IMR-90 (cell line): ENCODE measurements around the gene SLC28A3. TPM values are rescaled to one million over a fixed set of nuclear protein-coding genes. Genes with fewer than 3 reads are reported as not detected.

Experiments
- ATAC-seq: fragments of 200-7000 bp; cut with Tn5 transposase; 2 replicates; pipeline ENCODE4 v1.9.1; 2020; ENCODE audit warnings: low read depth, mild to moderate bottlenecking, moderate library complexity
- BruUV-seq: library from RNA; stranded (reverse); fragments of 400-500 nt; replicated peaks from 2 replicates; lab custom pipeline; 2021; lab: Mats Ljungman, UMichigan
- CTCF ChIA-PET: fragments of 300-600 bp; formaldehyde crosslinking; extraction: SDS; loops from one replicate; lab custom pipeline; 2021; ENCODE audit warnings: antibody characterized with exemption; lab: Yijun Ruan, JAX
- POLR2A ChIA-PET: fragments of 300-600 bp; sonication (Branson Sonifier 250); formaldehyde crosslinking; loops from one replicate; lab custom pipeline; 2022; ENCODE audit warnings: antibody characterized with exemption; ENCODE audit not compliant: unreplicated experiment; lab: Charles Lee
- DNase-seq: peaks from one replicate; pipeline ENCODE4 v3.0.0; 2013
- H2AFZ ChIP-seq: replicated peaks from 2 replicates; pipeline ENCODE3; 2013; ENCODE audit warnings: low read length, mild to moderate bottlenecking; ENCODE audit not compliant: poor library complexity
- H2AK5ac ChIP-seq: 2 replicates; pipeline ENCODE4 v1.6.1; 2013; ENCODE audit warnings: low read depth, low read length, inconsistent platforms
- H2AK9ac ChIP-seq: replicated peaks from 2 replicates; pipeline ENCODE3; 2013; ENCODE audit warnings: mild to moderate bottlenecking, low read depth, low read length, moderate library complexity; ENCODE audit not compliant: poor library complexity
- H2BK120ac ChIP-seq: 2 replicates; pipeline ENCODE4 v1.6.1; 2013; ENCODE audit warnings: low read depth, low read length, inconsistent platforms
- H2BK15ac ChIP-seq: 3 replicates; pipeline ENCODE4 v1.6.1; 2013; ENCODE audit warnings: low read depth, low read length, inconsistent platforms
- H2BK20ac ChIP-seq: 2 replicates; pipeline ENCODE4 v1.6.1; 2013; ENCODE audit warnings: low read depth, mild to moderate bottlenecking, inconsistent platforms, low read length, moderate library complexity
- H2BK5ac ChIP-seq: 2 replicates; pipeline ENCODE4 v1.6.1; 2013; ENCODE audit warnings: mild to moderate bottlenecking, low read depth, low read length, inconsistent platforms; ENCODE audit not compliant: poor library complexity, severe bottlenecking
- H3K14ac ChIP-seq: replicated peaks from 2 replicates; pipeline ENCODE4 v1.6.1; 2013; ENCODE audit warnings: low read depth, low read length, inconsistent platforms
- H3K18ac ChIP-seq: 2 replicates; pipeline ENCODE4 v1.6.1; 2013; ENCODE audit warnings: low read depth, low read length, control low read depth
- H3K23ac ChIP-seq: 2 replicates; pipeline ENCODE4 v1.6.1; 2013; ENCODE audit warnings: low read depth, low read length, inconsistent platforms
- H3K27ac ChIP-seq: 2 replicates; pipeline ENCODE4 v1.5.1; 2013; ENCODE audit warnings: mild to moderate bottlenecking, control low read depth, low read length; ENCODE audit not compliant: insufficient read depth
- H3K27me3 ChIP-seq: 2 replicates; pipeline ENCODE4 v1.6.1; 2013; ENCODE audit warnings: low read length; ENCODE audit not compliant: control insufficient read depth, insufficient read depth
- H3K36me3 ChIP-seq: 2 replicates; pipeline ENCODE4 v1.6.1; 2013; ENCODE audit warnings: low read length, mixed read lengths; ENCODE audit not compliant: control insufficient read depth, insufficient read depth
- H3K4ac ChIP-seq: 2 replicates; pipeline ENCODE4 v1.6.1; 2013; ENCODE audit warnings: low read depth, low read length, inconsistent platforms
- H3K4me1 ChIP-seq: 2 replicates; pipeline ENCODE4 v1.6.1; 2013; ENCODE audit warnings: low read length, mixed read lengths; ENCODE audit not compliant: control insufficient read depth, insufficient read depth
- H3K4me2 ChIP-seq: 2 replicates; pipeline ENCODE4 v1.6.1; 2013; ENCODE audit warnings: low read depth, mild to moderate bottlenecking, control low read depth, low read length, moderate library complexity
- H3K4me3 ChIP-seq: 2 replicates; pipeline ENCODE4 v1.5.1; 2013; ENCODE audit warnings: low read depth, mild to moderate bottlenecking, control low read depth, low read length, moderate library complexity; ENCODE audit not compliant: insufficient read depth
- H3K56ac ChIP-seq: 2 replicates; pipeline ENCODE4 v1.6.1; 2013; ENCODE audit warnings: low read length, inconsistent platforms; ENCODE audit not compliant: insufficient read depth; ENCODE audit errors: extremely low read depth
- H3K79me1 ChIP-seq, 2 experiments: 2 replicates each; pipeline ENCODE4 v1.6.1; 2013; ENCODE audit warnings: low read length in 2 of 2, inconsistent platforms in 1 of 2, low read depth in 1 of 2
- H3K9ac ChIP-seq: 2 replicates; pipeline ENCODE4 v1.6.1; 2013; ENCODE audit warnings: low read depth, low read length, control low read depth
- H3K9me1 ChIP-seq: 2 replicates; pipeline ENCODE4 v1.6.1; 2013; ENCODE audit warnings: low read length, inconsistent platforms; ENCODE audit not compliant: insufficient read depth
- H3K9me3 ChIP-seq: 2 replicates; pipeline ENCODE4 v1.6.1; 2013; ENCODE audit warnings: low read length; ENCODE audit not compliant: control insufficient read depth, insufficient read depth
- H4K20me1 ChIP-seq: 2 replicates; pipeline ENCODE4 v1.6.1; 2013; ENCODE audit warnings: low read length, inconsistent platforms; ENCODE audit not compliant: insufficient read depth
- H4K5ac ChIP-seq: 2 replicates; pipeline ENCODE4 v1.6.1; 2013; ENCODE audit warnings: mild to moderate bottlenecking, low read depth, low read length, control low read depth
- H4K8ac ChIP-seq, 2 experiments: 2 replicates each; pipeline ENCODE4 v1.6.1; 2013; ENCODE audit warnings: low read depth in 2 of 2, low read length in 2 of 2, control low read depth in 1 of 2, inconsistent platforms in 1 of 2
- H4K91ac ChIP-seq: 2 replicates; pipeline ENCODE4 v1.6.1; 2013; ENCODE audit warnings: low read depth, low read length, inconsistent platforms; ENCODE audit not compliant: insufficient read depth
- BHLHE40 ChIP-seq: fragments of 150-350 bp; IDR thresholded peaks from 2 replicates; pipeline ENCODE4 v1.6.1; 2016; ENCODE audit warnings: mild to moderate bottlenecking, low read depth, low read length
- CEBPB ChIP-seq: IDR thresholded peaks from 2 replicates; pipeline ENCODE4 v1.6.1; 2012; ENCODE audit warnings: low read depth, low read length, improper control_type of control experiment
- CHD1 ChIP-seq: IDR thresholded peaks from 2 replicates; pipeline ENCODE4 v1.6.1; 2012; ENCODE audit warnings: low read depth, low read length, improper control_type of control experiment
- CTCF ChIP-seq: conservative IDR thresholded peaks from 2 replicates; pipeline ENCODE4 v1.5.1; 2012; ENCODE audit warnings: mild to moderate bottlenecking, low read depth, low read length, improper control_type of control experiment
- ELK1 ChIP-seq: fragments of 150-350 bp; IDR thresholded peaks from 2 replicates; pipeline ENCODE4 v1.6.1; 2016; ENCODE audit warnings: low read depth, mild to moderate bottlenecking, low read length, moderate library complexity, borderline replicate concordance
- FOS ChIP-seq: fragments of 150-350 bp; IDR thresholded peaks from 2 replicates; pipeline ENCODE4 v1.6.1; 2016; ENCODE audit warnings: low read depth, low read length
- MAFK ChIP-seq: IDR thresholded peaks from 2 replicates; pipeline ENCODE4 v1.6.1; 2012; ENCODE audit warnings: low read depth, low read length, improper control_type of control experiment
- MAZ ChIP-seq: IDR thresholded peaks from 2 replicates; pipeline ENCODE4 v1.6.1; 2012; ENCODE audit warnings: low read depth, mild to moderate bottlenecking, low read length, improper control_type of control experiment, moderate library complexity, borderline replicate concordance
- MXI1 ChIP-seq: IDR thresholded peaks from 2 replicates; pipeline ENCODE4 v1.6.1; 2012; ENCODE audit warnings: low read depth, mild to moderate bottlenecking, low read length, moderate library complexity, borderline replicate concordance
- NFE2L2 ChIP-seq: fragments of 150-350 bp; IDR thresholded peaks from 2 replicates; pipeline ENCODE4 v1.6.1; 2016; ENCODE audit warnings: low read depth, mild to moderate bottlenecking, low read length
- POLR2A ChIP-seq: IDR thresholded peaks from 2 replicates; pipeline ENCODE4 v1.6.1; 2012; ENCODE audit warnings: mild to moderate bottlenecking, low read depth, low read length
- RAD21 ChIP-seq: IDR thresholded peaks from 2 replicates; pipeline ENCODE4 v1.6.1; 2012; ENCODE audit warnings: low read length, improper control_type of control experiment
- RCOR1 ChIP-seq: IDR thresholded peaks from 2 replicates; pipeline ENCODE4 v1.6.1; 2012; ENCODE audit warnings: mild to moderate bottlenecking, low read length, improper control_type of control experiment; ENCODE audit not compliant: insufficient replicate concordance
- RFX5 ChIP-seq: IDR thresholded peaks from 2 replicates; pipeline ENCODE4 v1.8.0; 2012; ENCODE audit warnings: low read depth, mild to moderate bottlenecking, low read length, moderate library complexity
- SMC3 ChIP-seq: fragments of 150-350 bp; IDR thresholded peaks from 2 replicates; pipeline ENCODE4 v1.6.1; 2016; ENCODE audit warnings: low read depth, mild to moderate bottlenecking, antibody characterized with exemption, low read length, moderate library complexity
- USF2 ChIP-seq: fragments of 150-350 bp; IDR thresholded peaks from 2 replicates; pipeline ENCODE4 v1.6.1; 2017; ENCODE audit warnings: mild to moderate bottlenecking, antibody characterized with exemption, low read length, low read depth
- WGBS, 2 experiments: methylation state at CpG; one replicate each; pipeline versions ENCODE4 v1.1.5 to v1.1.7; 2013; ENCODE audit warnings: missing lambda C conversion rate in 2 of 2; ENCODE audit not compliant: insufficient read length in 1 of 2; ENCODE audit errors: extremely low coverage in 2 of 2; 5-methylcytosine and 5-hydroxymethylcytosine counted together
- dilution Hi-C: fragments of 300-500 bp; cut with HindIII; formaldehyde crosslinking; loops from one replicate; pipeline ENCODE4 v1.14.3; 2018; ENCODE audit warnings: low sequenced_read_pairs; ENCODE audit not compliant: unreplicated experiment
- in situ Hi-C: fragments of 300-500 bp; cut with MboI; formaldehyde crosslinking; loops from 3 replicates; pipeline ENCODE4 v1.14.3; 2019; ENCODE audit warnings: low sequenced_read_pairs, inconsistent platforms, mixed read lengths
- intact Hi-C: fragments of 100-400 bp; cut with micrococcal nuclease; formaldehyde crosslinking; loops from 2 replicates; pipeline ENCODE4 v1.10.0; 2022
- polyA plus RNA-seq, 3 experiments: library from polyadenylated mRNA; depleted of rRNA; stranded (reverse); fragments of >200 nt; gene quantifications; 2 replicates each; pipeline ENCODE4 v1.2.3, GENCODE V29; 2012; ENCODE audit warnings: low replicate concordance in 1 of 3
- total RNA-seq: library from RNA; depleted of rRNA; stranded (reverse); fragments of >200 nt; gene quantifications from 2 replicates; pipeline ENCODE4 v1.2.3, GENCODE V29; 2012

Gene SLC28A3
- total and polyA plus RNA-seq, 2 of the 4 experiments (the other 2 are of a cell fraction), result 1.1 to 2.2 TPM

- H3K56ac ChIP-seq, result no peak overlapping the region
- H2BK120ac ChIP-seq, result no peak overlapping the region
- no peak overlapping the region for H3K14ac ChIP-seq
- H3K27me3 ChIP-seq, result no peaks in the 10 kb centered on the region
- H4K20me1 ChIP-seq, result no peaks in the 10 kb centered on the region
- no peak overlapping the region for H3K4ac ChIP-seq
- H3K9ac ChIP-seq, result no peak overlapping the region
- H2AFZ ChIP-seq, result peak overlapping the region; percentile 58
- no peak overlapping the region for H3K18ac ChIP-seq
- no peak overlapping the region for H3K4me2 ChIP-seq
- no peaks in the 10 kb centered on the region for H3K9me1 ChIP-seq
- dilution Hi-C loops (no loop called here), in situ Hi-C loops (no loop called here), intact Hi-C loops (no loop called here)
- H3K36me3 ChIP-seq, result no peaks in the 10 kb centered on the region
- H3K79me1 ChIP-seq, result no peaks in the 10 kb centered on the region
- H3K4me3 ChIP-seq, result no peak overlapping the region
- ChIA-PET CTCF (no interaction called here), POLR2A (no interaction called here)
- no peak overlapping the region for H4K91ac ChIP-seq
- no peak overlapping the region for H2BK20ac ChIP-seq
- no peak overlapping the region for H2AK5ac ChIP-seq
- no CpG with 5 or more reads among the region's 1 CpG for WGBS, 2 experiments
- H3K9me3 ChIP-seq, result no peaks in the 10 kb centered on the region
- no peak overlapping the region for H3K23ac ChIP-seq
- H4K8ac ChIP-seq, result no peak overlapping the region
- TF ChIP-seq ELK1, result no peak
- TF ChIP-seq POLR2A, result no peak
- TF ChIP-seq RAD21, result no peak
- no peak for TF ChIP-seq RFX5
- TF ChIP-seq CHD1, result no peak
- no peak for TF ChIP-seq MXI1
- no peak for TF ChIP-seq RCOR1
- TF ChIP-seq SMC3, result no peak
- no peak for TF ChIP-seq CEBPB
- no peak for TF ChIP-seq BHLHE40
- no peak for TF ChIP-seq MAZ
- no peak for TF ChIP-seq CTCF
- no peak for TF ChIP-seq FOS
- no peak for TF ChIP-seq USF2
- TF ChIP-seq MAFK, result no peak
- no peak for TF ChIP-seq NFE2L2
- ATAC-seq (no peak), DNase-seq (no peak)
- H3K27ac ChIP-seq, result no peak overlapping the region
- H2BK5ac ChIP-seq, result no peak overlapping the region
- H3K4me1 ChIP-seq, result no peaks in the 10 kb centered on the region
- no peak overlapping the region for H2AK9ac ChIP-seq
- no TSS peak for BruUV-seq
- H2BK15ac ChIP-seq, result no peak overlapping the region
- H4K5ac ChIP-seq, result no peak overlapping the region
These were observed 13.5 kb upstream of the SLC28A3 start for GRCh38 chr9:84354035-84354434.
